Pulmonary artery endothelial cell (primary cell): ENCODE data around the gene OLFML3. TPM values are rescaled to one million over a fixed set of nuclear protein-coding genes. Genes with fewer than 3 reads are reported as not detected.
"Not testable (repeated sequence)": the region's sequence is repeated elsewhere in the genome, so short reads cannot be mapped to it uniquely, and the experiment has no call there.

Experiments used
- DNase-seq: peaks from one replicate; pipeline ENCODE4 v3.0.0-alpha.2; 2011; ENCODE audit warnings: low read depth, low spot score
- total RNA-seq: library from RNA; depleted of rRNA; stranded (reverse); fragments of >200 nt; gene quantifications from 2 replicates; pipeline ENCODE4 v1.2.3, GENCODE V29; 2014

The OLFML3 gene
- total RNA-seq: 0.78 and 0.86 TPM in 2 replicates

GRCh38 chr1:113978863-113979702, at the start of gene OLFML3:
Gene OLFML3, plus strand, starts transcription at chr1:113979474. Its CDS starts 43 bp downstream, at chr1:113979517.
- DNase-seq: peak; percentile 87

GRCh38 chr1:113929750-113930498, 49.4 kb upstream of the OLFML3 start:
- DNase-seq: no peak

- peak; percentile 76 for DNase-seq
Observed at GRCh38 chr1:113930499-113931161, 48.6 kb upstream of the OLFML3 start.

DNA sequence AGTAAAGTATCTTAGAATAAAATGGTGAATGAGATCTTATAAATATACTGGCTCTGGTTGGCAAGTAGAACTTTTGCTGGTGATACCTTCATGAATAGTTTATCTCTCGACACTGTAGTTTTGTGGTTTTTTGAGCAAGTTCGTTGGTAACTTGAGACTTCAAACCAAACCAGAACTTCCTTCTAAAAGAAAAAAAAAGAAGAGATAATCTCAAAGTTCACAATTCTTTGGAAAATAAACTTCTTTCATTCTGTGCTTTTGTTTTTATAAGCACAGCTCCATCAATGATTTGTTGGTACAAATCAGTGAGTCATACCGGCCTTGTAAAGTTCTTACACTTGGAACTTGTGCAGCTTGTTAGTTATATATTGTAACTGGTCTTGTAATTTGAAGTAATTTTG, 47.8 kb upstream of the OLFML3 start:
- no peak for DNase-seq

- no peak for DNase-seq
Observed at GRCh38 chr1:113934006-113934405, 45.3 kb upstream of the OLFML3 start.

DNA sequence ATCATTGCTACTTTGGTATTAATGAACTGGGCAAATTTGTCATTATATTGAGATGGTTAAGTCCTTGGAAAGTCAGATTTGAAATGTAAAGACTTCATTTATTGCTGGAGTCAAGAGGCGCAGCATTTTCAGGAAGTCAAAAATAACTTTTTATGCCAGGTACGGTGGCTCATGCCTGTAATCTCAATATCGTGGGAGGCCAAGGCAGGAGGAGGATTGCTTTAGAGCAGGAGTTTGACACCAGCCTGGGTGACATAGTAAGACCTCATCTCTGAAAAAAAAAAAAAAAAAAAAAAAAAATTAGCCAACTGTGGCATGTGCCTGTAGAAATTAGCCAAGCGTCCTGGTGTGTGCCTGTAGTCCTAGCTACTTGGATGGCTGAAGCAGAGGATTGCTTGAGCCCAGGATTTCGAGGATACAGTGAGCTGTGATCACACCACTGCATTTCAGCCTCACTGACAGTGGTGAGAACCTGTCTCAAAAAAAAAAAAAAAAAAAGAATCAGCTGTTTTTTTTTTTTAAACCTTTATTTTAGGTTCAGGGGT, 44.7 kb upstream of the OLFML3 start:
- DNase-seq: no peak

DNA sequence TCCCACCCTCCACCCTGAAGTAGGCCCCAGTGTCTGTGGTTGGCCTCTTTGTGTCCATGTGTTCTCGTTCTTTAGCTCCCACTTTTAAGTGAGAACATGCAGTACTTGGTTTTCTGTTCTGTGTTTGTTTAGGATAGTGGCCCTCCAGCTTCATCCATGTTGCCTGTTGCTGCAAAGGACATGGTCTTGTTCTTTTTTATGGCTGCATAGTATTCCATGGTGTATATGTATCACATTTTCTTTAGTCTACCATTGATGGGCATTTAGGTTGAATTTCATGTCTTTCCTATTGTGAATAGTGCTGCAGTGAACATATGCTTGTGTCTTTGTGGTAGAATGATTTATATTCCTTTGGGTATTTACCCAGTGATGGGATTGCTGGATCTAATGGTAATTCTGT, 44.1 kb upstream of the OLFML3 start:
- DNase-seq: no peak

- no peak for DNase-seq
Observed at GRCh38 chr1:113935970-113936369, 43.3 kb upstream of the OLFML3 start.

- DNase-seq: no peak
Observed at GRCh38 chr1:113937146-113937545, 42.1 kb upstream of the OLFML3 start.

- no peak for DNase-seq
Observed at GRCh38 chr1:113938192-113938591, 41.1 kb upstream of the OLFML3 start.

DNA sequence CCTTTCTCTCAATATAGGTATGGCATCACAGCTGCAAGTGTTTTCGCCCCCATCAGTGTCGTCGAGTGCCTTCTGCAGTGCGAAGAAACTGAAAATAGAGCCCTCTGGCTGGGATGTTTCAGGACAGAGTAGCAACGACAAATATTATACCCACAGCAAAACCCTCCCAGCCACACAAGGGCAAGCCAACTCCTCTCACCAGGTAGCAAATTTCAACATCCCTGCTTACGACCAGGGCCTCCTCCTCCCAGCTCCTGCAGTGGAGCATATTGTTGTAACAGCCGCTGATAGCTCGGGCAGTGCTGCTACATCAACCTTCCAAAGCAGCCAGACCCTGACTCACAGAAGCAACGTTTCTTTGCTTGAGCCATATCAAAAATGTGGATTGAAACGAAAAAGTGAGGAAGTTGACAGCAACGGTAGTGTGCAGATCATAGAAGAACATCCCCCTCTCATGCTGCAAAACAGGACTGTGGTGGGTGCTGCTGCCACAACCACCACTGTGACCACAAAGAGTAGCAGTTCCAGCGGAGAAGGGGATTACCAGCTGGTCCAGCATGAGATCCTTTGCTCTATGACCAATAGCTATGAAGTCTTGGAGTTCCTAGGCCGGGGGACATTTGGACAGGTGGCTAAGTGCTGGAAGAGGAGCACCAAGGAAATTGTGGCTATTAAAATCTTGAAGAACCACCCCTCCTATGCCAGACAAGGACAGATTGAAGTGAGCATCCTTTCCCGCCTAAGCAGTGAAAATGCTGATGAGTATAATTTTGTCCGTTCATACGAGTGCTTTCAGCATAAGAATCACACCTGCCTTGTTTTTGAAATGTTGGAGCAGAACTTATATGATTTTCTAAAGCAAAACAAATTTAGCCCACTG, 38.7 kb upstream of the OLFML3 start:
- DNase-seq: no peak

DNA sequence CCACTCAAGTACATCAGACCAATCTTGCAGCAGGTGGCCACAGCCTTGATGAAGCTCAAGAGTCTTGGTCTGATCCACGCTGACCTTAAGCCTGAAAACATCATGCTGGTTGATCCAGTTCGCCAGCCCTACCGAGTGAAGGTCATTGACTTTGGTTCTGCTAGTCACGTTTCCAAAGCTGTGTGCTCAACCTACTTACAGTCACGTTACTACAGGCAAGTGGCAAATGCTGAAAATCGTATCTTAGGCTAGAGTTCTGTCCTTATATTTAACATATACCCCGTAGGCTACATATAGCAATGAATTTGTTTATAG, 38.1 kb upstream of the OLFML3 start:
- DNase-seq: no peak

DNA sequence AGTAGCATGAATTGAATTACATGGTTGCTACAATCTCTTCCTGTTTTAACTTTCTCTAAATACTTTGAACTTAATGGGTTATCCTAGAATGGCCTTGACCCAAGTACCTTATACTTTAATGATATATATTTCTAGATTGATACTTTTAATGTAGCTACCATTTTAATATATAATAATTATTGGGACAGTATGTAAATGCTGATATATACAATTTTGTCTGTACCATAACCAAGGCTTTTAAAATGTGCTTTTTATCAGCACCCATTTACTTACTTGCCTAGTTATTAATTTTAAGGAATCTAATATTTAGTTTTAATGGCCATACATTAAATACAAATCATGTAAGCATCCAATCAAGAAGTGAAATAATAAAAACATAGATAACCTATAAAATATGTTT, 36.7 kb upstream of the OLFML3 start:
- no peak for DNase-seq

DNA sequence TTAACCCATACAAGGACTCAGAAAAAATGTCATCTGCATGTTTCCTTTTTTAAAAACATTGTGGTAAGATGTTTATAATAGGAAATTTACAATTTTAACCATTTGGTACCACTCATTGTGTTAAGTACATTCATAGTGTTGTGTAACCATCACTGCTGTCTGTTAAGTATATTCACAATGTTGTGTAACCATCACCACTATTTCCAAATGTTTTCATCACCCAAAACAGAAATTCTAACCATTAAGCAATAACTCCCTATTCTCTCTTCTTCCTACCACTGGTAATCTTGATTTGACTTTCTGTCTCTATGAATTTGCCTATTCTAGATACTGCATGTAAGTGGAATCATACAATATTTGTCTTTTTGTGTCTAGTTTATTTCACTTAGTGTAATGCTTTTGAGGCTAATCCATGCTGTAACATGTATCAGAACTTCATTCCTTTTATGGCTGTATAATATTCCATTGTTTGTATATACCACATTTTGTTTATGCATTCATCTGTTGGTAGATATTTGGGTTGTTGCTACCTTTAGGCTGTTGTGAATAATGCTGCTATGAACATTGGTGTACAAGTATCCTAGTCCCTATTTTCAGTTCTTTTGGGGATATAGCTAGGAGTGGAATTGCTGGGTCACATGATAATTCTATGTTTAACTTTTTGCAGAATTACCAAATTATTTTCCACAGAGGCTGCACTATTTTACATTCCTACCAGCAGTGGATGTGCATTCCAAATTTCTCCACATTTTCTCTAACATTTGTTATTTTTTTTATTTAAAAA, 36.1 kb upstream of the OLFML3 start:
- no peak for DNase-seq

GRCh38 chr1:113945329-113945728, 33.9 kb upstream of the OLFML3 start:
- DNase-seq: no peak

DNA sequence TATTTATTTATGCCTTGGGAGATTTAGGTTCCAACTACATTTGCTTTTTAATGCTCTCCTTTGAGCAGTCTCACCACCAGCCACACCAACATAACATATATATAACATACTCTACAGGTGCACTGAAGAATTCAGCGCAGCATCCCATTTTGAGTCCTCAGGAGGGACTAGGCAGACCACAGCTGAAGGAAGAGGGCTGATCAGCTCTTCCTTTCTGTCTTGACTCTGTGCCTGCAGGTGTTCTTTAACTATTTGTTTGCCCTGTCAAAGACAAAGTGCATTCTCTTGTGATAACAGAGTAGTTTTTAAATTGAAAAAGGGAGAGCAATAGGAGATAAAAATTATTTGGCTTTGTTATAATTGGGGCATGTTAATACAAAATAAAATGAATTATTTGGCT, 33.2 kb upstream of the OLFML3 start:
- DNase-seq: no peak

- no peak for DNase-seq
Observed at GRCh38 chr1:113946678-113947387, 32.4 kb upstream of the OLFML3 start.

- no peak for DNase-seq
Observed at GRCh38 chr1:113947388-113948107, 31.7 kb upstream of the OLFML3 start.

DNA sequence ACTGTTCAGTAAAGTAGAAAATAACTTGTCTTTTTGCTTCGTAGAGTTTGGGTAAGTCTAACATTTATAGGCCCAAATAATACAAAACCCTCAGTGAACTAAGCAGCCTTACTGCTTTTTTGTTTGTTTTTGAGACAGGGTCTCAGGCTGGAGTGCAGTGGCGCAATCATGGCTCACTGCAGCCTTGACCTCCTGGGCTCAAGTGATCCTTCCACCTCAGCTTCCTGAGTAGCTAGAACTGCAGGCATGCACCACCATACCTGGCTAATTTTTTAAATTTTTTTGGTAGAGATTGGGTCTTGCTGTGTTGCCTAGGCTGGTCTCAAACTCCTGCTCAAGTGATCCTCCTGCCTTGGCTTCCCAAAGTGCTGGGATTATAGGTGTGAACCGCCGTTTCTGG, 31.1 kb upstream of the OLFML3 start:
- DNase-seq: not testable (repeated sequence)
